Measurements from ENCODE around the gene MED8. TPM values are rescaled to one million over a fixed set of nuclear protein-coding genes. Genes with fewer than 3 reads are reported as not detected.

MED8 gene
- total and polyA plus RNA-seq, 9 of the 15 experiments (the other 6 are each of a cell fraction or from before 2014, with no cell fraction given): 23.0 to 120 (median 56.4) TPM

GRCh38 chr1:43358746-43359693 is 30.6 kb downstream of the MED8 start, which contains the start of gene CDC20 (continued):
- TF ChIP-seq, protein P1, sequence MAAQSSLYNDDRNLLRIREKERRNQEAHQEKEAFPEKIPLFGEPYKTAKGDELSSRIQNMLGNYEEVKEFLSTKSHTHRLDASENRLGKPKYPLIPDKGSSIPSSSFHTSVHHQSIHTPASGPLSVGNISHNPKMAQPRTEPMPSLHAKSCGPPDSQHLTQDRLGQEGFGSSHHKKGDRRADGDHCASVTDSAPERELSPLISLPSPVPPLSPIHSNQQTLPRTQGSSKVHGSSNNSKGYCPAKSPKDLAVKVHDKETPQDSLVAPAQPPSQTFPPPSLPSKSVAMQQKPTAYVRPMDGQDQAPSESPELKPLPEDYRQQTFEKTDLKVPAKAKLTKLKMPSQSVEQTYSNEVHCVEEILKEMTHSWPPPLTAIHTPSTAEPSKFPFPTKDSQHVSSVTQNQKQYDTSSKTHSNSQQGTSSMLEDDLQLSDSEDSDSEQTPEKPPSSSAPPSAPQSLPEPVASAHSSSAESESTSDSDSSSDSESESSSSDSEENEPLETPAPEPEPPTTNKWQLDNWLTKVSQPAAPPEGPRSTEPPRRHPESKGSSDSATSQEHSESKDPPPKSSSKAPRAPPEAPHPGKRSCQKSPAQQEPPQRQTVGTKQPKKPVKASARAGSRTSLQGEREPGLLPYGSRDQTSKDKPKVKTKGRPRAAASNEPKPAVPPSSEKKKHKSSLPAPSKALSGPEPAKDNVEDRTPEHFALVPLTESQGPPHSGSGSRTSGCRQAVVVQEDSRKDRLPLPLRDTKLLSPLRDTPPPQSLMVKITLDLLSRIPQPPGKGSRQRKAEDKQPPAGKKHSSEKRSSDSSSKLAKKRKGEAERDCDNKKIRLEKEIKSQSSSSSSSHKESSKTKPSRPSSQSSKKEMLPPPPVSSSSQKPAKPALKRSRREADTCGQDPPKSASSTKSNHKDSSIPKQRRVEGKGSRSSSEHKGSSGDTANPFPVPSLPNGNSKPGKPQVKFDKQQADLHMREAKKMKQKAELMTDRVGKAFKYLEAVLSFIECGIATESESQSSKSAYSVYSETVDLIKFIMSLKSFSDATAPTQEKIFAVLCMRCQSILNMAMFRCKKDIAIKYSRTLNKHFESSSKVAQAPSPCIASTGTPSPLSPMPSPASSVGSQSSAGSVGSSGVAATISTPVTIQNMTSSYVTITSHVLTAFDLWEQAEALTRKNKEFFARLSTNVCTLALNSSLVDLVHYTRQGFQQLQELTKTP (IDR thresholded peaks at IDR 0.05; ENCODE audit: low read depth in 1 of 2, partially characterized antibody in 2 of 2): no peak
- TF ChIP-seq JUND (IDR thresholded peaks at IDR 0.05; ENCODE audit: borderline replicate concordance, low read depth, low read length) (no peak; the same call in 1 of the 2 replicates), JUND (tag; IDR thresholded peaks at IDR 0.05; ENCODE audit: borderline replicate concordance, low read depth, low read length) (no peak), ZNF830 (CRISPR knock-in tag; IDR thresholded peaks at IDR 0.05) (0 out of 2 replicates have a peak, but pooled peaks have one; percentile 37), ZBTB7A (IDR thresholded peaks at IDR 0.05; ENCODE audit: borderline replicate concordance, control insufficient read depth, low read depth, low read length) (peak; percentile 23; the same call in 1 of the 2 replicates), BRD9 (IDR thresholded peaks at IDR 0.05; ENCODE audit: low read depth, partially characterized antibody) (no peak), MEF2A (IDR thresholded peaks at IDR 0.05; ENCODE audit: control insufficient read depth, low read depth, low read length) (no peak), TAF7 (tag; IDR thresholded peaks at IDR 0.05) (no peak), KDM2B (CRISPR knock-in tag; IDR thresholded peaks at IDR 0.05) (no peak), TCF7L2 (IDR thresholded peaks at IDR 0.05; ENCODE audit: low read depth, low read length) (no peak), ZNF41 (CRISPR knock-in tag; conservative IDR thresholded peaks at IDR 0.05) (no peak), CHCHD3 (CRISPR knock-in tag; IDR thresholded peaks at IDR 0.05) (no peak), MNT (conservative IDR thresholded peaks at IDR 0.05) (peak; percentile 67 to 87), HMBOX1 (IDR thresholded peaks at IDR 0.05) (peak; percentile 69), ZNF717 (CRISPR knock-in tag; IDR thresholded peaks at IDR 0.05) (no peak), ELF4 (CRISPR knock-in tag; IDR thresholded peaks at IDR 0.05) (no peak), DPF2 (IDR thresholded peaks at IDR 0.05) (no peak), BRF1 (IDR thresholded peaks at IDR 0.05; ENCODE audit: borderline replicate concordance, extremely low read depth, insufficient read length) (no peak), KAT2B (IDR thresholded peaks at IDR 0.05; ENCODE audit: low read depth, low read length) (no peak)
- TF ChIP-seq, protein P2, sequence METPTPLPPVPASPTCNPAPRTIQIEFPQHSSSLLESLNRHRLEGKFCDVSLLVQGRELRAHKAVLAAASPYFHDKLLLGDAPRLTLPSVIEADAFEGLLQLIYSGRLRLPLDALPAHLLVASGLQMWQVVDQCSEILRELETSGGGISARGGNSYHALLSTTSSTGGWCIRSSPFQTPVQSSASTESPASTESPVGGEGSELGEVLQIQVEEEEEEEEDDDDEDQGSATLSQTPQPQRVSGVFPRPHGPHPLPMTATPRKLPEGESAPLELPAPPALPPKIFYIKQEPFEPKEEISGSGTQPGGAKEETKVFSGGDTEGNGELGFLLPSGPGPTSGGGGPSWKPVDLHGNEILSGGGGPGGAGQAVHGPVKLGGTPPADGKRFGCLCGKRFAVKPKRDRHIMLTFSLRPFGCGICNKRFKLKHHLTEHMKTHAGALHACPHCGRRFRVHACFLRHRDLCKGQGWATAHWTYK (CRISPR knock-in tag; IDR thresholded peaks at IDR 0.05): peak; percentile 87
